ENCODE data around the gene SMAD3. TPM values are rescaled to one million over a fixed set of nuclear protein-coding genes. Genes with fewer than 3 reads are reported as not detected.
A peak's percentile ranks its signal among the peaks of the same experiment; 100 is the strongest.

The SMAD3 gene
- total RNA-seq, 4 donors from 2014 or later = 41.9 to 94.9 (median 56.1) TPM

DNA sequence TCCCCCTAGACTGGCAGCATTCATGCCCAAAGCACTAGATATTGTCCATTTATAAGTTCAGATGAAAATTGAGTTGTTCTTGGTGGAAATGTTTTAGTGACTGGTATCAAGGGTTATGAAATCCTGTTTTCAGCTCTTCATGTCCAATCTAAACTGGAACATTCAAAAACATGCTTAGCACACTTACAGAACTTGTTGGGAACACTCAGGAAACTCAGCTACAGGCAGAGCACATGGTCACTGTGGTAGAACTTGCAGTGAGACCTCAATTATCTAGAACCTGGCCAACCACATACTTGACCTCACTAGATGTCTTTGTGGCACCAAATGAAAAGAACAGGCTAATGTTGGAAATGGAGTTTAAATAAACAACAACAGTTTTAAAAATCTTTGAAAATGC lies 88.8 kb downstream of the SMAD3 start:
- Histone ChIP-seq H3K36me3 (no peaks in the 10 kb centered on the region), H3K4me1 (peaks cover 52% of the 10 kb centered on the region), H3K27me3 (no peaks in the 10 kb centered on the region), H3K4me3 (no peak overlapping the region), H3K27ac (no peak overlapping the region), H3K9me3 (no peaks in the 10 kb centered on the region)
- DNase-seq (ENCODE audit: low spot score in 2 of 2) = no peak
- TF ChIP-seq, protein P1, sequence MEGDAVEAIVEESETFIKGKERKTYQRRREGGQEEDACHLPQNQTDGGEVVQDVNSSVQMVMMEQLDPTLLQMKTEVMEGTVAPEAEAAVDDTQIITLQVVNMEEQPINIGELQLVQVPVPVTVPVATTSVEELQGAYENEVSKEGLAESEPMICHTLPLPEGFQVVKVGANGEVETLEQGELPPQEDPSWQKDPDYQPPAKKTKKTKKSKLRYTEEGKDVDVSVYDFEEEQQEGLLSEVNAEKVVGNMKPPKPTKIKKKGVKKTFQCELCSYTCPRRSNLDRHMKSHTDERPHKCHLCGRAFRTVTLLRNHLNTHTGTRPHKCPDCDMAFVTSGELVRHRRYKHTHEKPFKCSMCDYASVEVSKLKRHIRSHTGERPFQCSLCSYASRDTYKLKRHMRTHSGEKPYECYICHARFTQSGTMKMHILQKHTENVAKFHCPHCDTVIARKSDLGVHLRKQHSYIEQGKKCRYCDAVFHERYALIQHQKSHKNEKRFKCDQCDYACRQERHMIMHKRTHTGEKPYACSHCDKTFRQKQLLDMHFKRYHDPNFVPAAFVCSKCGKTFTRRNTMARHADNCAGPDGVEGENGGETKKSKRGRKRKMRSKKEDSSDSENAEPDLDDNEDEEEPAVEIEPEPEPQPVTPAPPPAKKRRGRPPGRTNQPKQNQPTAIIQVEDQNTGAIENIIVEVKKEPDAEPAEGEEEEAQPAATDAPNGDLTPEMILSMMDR (IDR thresholded peaks at IDR 0.05) = no peak
- TF ChIP-seq POLR2A (IDR thresholded peaks at IDR 0.05) (no peak), POLR2AphosphoS5 (IDR thresholded peaks at IDR 0.05) (no peak)

DNA sequence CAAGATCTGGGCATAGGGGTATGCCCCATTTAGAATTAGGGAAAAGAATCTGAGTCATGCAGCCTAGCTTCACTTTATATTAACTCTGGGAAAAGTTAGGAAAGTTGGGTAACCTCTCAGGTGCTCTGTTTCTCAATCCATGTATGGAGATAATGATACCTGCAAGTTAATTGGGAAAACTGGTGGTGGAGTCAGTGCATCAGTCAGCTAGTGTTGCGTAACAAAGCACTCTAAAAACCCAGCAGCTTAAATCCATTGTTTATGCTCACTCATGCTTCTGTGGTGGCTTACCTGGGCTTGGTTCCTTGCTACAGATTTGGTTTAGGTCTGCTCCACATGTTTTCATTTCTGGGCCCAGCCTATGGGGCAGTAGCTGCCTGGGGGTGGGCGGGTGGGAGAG lies 91.0 kb downstream of the SMAD3 start:
- TF ChIP-seq, protein P1 (IDR thresholded peaks at IDR 0.05) = no peak
- TF ChIP-seq POLR2A (IDR thresholded peaks at IDR 0.05) (no peak), POLR2AphosphoS5 (IDR thresholded peaks at IDR 0.05) (no peak), EP300 (IDR thresholded peaks at IDR 0.05) (no peak)
- Histone ChIP-seq H3K4me1 (peaks cover 33% of the 10 kb centered on the region), H3K36me3 (no peaks in the 10 kb centered on the region), H3K9me3 (no peaks in the 10 kb centered on the region), H3K27ac (no peak overlapping the region), H3K27me3 (no peaks in the 10 kb centered on the region), H3K4me3 (no peak overlapping the region)
- no peak for DNase-seq (ENCODE audit: low spot score in 2 of 2)
- WGBS = 96% methylated on average over 2 of the region's 2 CpGs

GRCh38 chr15:67156834-67157233 lies 91.4 kb downstream of the SMAD3 start:
- H3K9me3 ChIP-seq = no peaks in the 10 kb centered on the region
- 95% methylated on average over 3 of the region's 3 CpGs for WGBS
- no peak overlapping the region for H3K27ac ChIP-seq
- no peaks in the 10 kb centered on the region for H3K27me3 ChIP-seq
- DNase-seq (ENCODE audit: low spot score in 2 of 2) = no peak
- peaks cover 36% of the 10 kb centered on the region for H3K4me1 ChIP-seq
- no peaks in the 10 kb centered on the region for H3K36me3 ChIP-seq
- TF ChIP-seq, protein P1 (IDR thresholded peaks at IDR 0.05) = no peak
- no peak for TF ChIP-seq POLR2A (IDR thresholded peaks at IDR 0.05)
- no peak for TF ChIP-seq EP300 (IDR thresholded peaks at IDR 0.05)
- no peak for TF ChIP-seq POLR2AphosphoS5 (IDR thresholded peaks at IDR 0.05)
- H3K4me3 ChIP-seq = no peak overlapping the region

- H3K4me1 ChIP-seq = peaks cover 38% of the 10 kb centered on the region
- DNase-seq (ENCODE audit: low spot score in 2 of 2) = no peak
- WGBS = 67% methylated on average over 8 of the region's 8 CpGs
- no peaks in the 10 kb centered on the region for H3K9me3 ChIP-seq
- no peaks in the 10 kb centered on the region for H3K27me3 ChIP-seq
- no peak overlapping the region for H3K4me3 ChIP-seq
- no peak for TF ChIP-seq POLR2AphosphoS5 (IDR thresholded peaks at IDR 0.05)
- TF ChIP-seq, protein P1 (IDR thresholded peaks at IDR 0.05) = no peak
- no peaks in the 10 kb centered on the region for H3K36me3 ChIP-seq
- H3K27ac ChIP-seq = peak overlapping the region; percentile 45
Observed at GRCh38 chr15:67157521-67158252, 92.3 kb downstream of the SMAD3 start.

GRCh38 chr15:67158367-67158766 lies 93.0 kb downstream of the SMAD3 start:
- no peak overlapping the region for H3K4me3 ChIP-seq
- TF ChIP-seq EP300 (IDR thresholded peaks at IDR 0.05) (no peak), POLR2AphosphoS5 (IDR thresholded peaks at IDR 0.05) (no peak), POLR2A (IDR thresholded peaks at IDR 0.05) (no peak)
- TF ChIP-seq, protein P1 (IDR thresholded peaks at IDR 0.05) = no peak
- H3K27me3 ChIP-seq = no peaks in the 10 kb centered on the region
- WGBS = 59% methylated on average over 7 of the region's 7 CpGs
- peaks cover 32% of the 10 kb centered on the region for H3K4me1 ChIP-seq
- no peaks in the 10 kb centered on the region for H3K9me3 ChIP-seq
- peak overlapping the region; percentile 45 for H3K27ac ChIP-seq
- DNase-seq (ENCODE audit: low spot score in 2 of 2) = peak in 1 of 2 donors; percentile 28
- no peaks in the 10 kb centered on the region for H3K36me3 ChIP-seq

Measured in suprapubic skin (tissue), 4 donors.